ENCODE measurements around the gene CCDC30. TPM values are rescaled to one million over a fixed set of nuclear protein-coding genes. Genes with fewer than 3 reads are reported as not detected.

Gene CCDC30
- total RNA-seq, 1 experiment from 2014 or later = 4.4 TPM

GRCh38 chr1:42660907-42661500 is 197.9 kb downstream of the CCDC30 start:
- no peak overlapping the region for H3K4me3 Mint-ChIP-seq (ENCODE audit: low read depth, unreplicated experiment)
- H3K9me3 Mint-ChIP-seq (ENCODE audit: low read depth, unreplicated experiment) = no peaks in the 10 kb centered on the region
- no peak for TF ChIP-seq CTCF (IDR thresholded peaks at IDR 0.05; ENCODE audit: unreplicated experiment)
- no peak for DNase-seq
- BruUV-seq (replicated peaks) = no TSS peak
- H3K36me3 Mint-ChIP-seq (ENCODE audit: insufficient read depth, unreplicated experiment) = peaks cover 44% of the 10 kb centered on the region
- intact Hi-C loops (cut with micrococcal nuclease; ENCODE audit: unreplicated experiment) = no loop called here
- CTCF ChIA-PET = no interaction called here
- no peaks in the 10 kb centered on the region for H3K27me3 Mint-ChIP-seq (ENCODE audit: unreplicated experiment)
- no peak overlapping the region for H3K27ac Mint-ChIP-seq (ENCODE audit: unreplicated experiment)
- peaks cover 18% of the 10 kb centered on the region for H3K4me1 Mint-ChIP-seq (ENCODE audit: low read depth, unreplicated experiment)

- Mint-ChIP-seq H3K27ac (ENCODE audit: unreplicated experiment) (no peak overlapping the region), H3K4me3 (ENCODE audit: low read depth, unreplicated experiment) (no peak overlapping the region), H3K9me3 (ENCODE audit: low read depth, unreplicated experiment) (no peaks in the 10 kb centered on the region), H3K27me3 (ENCODE audit: unreplicated experiment) (no peaks in the 10 kb centered on the region), H3K36me3 (ENCODE audit: insufficient read depth, unreplicated experiment) (peaks cover 21% of the 10 kb centered on the region), H3K4me1 (ENCODE audit: low read depth, unreplicated experiment) (no peaks in the 10 kb centered on the region)
- TF ChIP-seq CTCF (IDR thresholded peaks at IDR 0.05; ENCODE audit: unreplicated experiment) = no peak
- intact Hi-C loops (cut with micrococcal nuclease; ENCODE audit: unreplicated experiment) = no loop called here
- CTCF ChIA-PET = no interaction called here
- BruUV-seq (replicated peaks) = no TSS peak
- no peak for DNase-seq
Observed at GRCh38 chr1:42669936-42670335, 206.8 kb downstream of the CCDC30 start.

- intact Hi-C loops (cut with micrococcal nuclease; ENCODE audit: unreplicated experiment) = no loop called here
- CTCF ChIA-PET = no interaction called here
- TF ChIP-seq CTCF (IDR thresholded peaks at IDR 0.05; ENCODE audit: unreplicated experiment) = no peak
- Mint-ChIP-seq H3K9me3 (ENCODE audit: low read depth, unreplicated experiment) (no peaks in the 10 kb centered on the region), H3K27me3 (ENCODE audit: unreplicated experiment) (no peaks in the 10 kb centered on the region), H3K4me3 (ENCODE audit: low read depth, unreplicated experiment) (no peak overlapping the region), H3K36me3 (ENCODE audit: insufficient read depth, unreplicated experiment) (peaks cover 18% of the 10 kb centered on the region), H3K27ac (ENCODE audit: unreplicated experiment) (no peak overlapping the region), H3K4me1 (ENCODE audit: low read depth, unreplicated experiment) (no peaks in the 10 kb centered on the region)
- DNase-seq = no peak
- BruUV-seq (replicated peaks) = no TSS peak
Observed at GRCh38 chr1:42670425-42670824, 207.3 kb downstream of the CCDC30 start.

- no peaks in the 10 kb centered on the region for H3K27me3 Mint-ChIP-seq (ENCODE audit: unreplicated experiment)
- BruUV-seq (replicated peaks) = no TSS peak
- peaks cover 18% of the 10 kb centered on the region for H3K36me3 Mint-ChIP-seq (ENCODE audit: insufficient read depth, unreplicated experiment)
- H3K4me1 Mint-ChIP-seq (ENCODE audit: low read depth, unreplicated experiment) = no peaks in the 10 kb centered on the region
- no peak overlapping the region for H3K27ac Mint-ChIP-seq (ENCODE audit: unreplicated experiment)
- CTCF ChIA-PET = no interaction called here
- no peak overlapping the region for H3K4me3 Mint-ChIP-seq (ENCODE audit: low read depth, unreplicated experiment)
- no peaks in the 10 kb centered on the region for H3K9me3 Mint-ChIP-seq (ENCODE audit: low read depth, unreplicated experiment)
- DNase-seq = no peak
- no peak for TF ChIP-seq CTCF (IDR thresholded peaks at IDR 0.05; ENCODE audit: unreplicated experiment)
- intact Hi-C loops (cut with micrococcal nuclease; ENCODE audit: unreplicated experiment) = no loop called here
Observed at GRCh38 chr1:42674214-42674613, 211.1 kb downstream of the CCDC30 start.

All from Calu3 (cell line).